ENCODE data around the gene CHRDL2. TPM values are rescaled to one million over a fixed set of nuclear protein-coding genes. Genes with fewer than 3 reads are reported as not detected.
A peak's percentile ranks its signal among the peaks of the same experiment; 100 is the strongest.

The CHRDL2 gene
- total and polyA plus RNA-seq, 2 experiments from 2014 or later = 0.83 to 4.7 TPM

- H3K36me3 ChIP-seq (replicated peaks; ENCODE audit: insufficient read depth, low read depth) = no peaks in the 10 kb centered on the region
- H3K9me2 ChIP-seq (replicated peaks; ENCODE audit: insufficient read depth) = no peaks in the 10 kb centered on the region
- H3K79me2 ChIP-seq = no peaks in the 10 kb centered on the region
- DNase-seq (ENCODE audit: low spot score) = no peak
- WGBS (ENCODE audit: low lambda C conversion rate, missing lambda C conversion rate) = 91% methylated on average over 5 of the region's 5 CpGs
- TF ChIP-seq EZH2phosphoT487 (IDR thresholded peaks at IDR 0.05; ENCODE audit: low read depth, severe bottlenecking, unreplicated experiment) (no peak), EZH2 (IDR thresholded peaks at IDR 0.05; ENCODE audit: borderline replicate concordance) (no peak), CTCF (IDR thresholded peaks at IDR 0.05; ENCODE audit: poor library complexity) (no peak)
- H4K20me1 ChIP-seq (ENCODE audit: insufficient read depth, poor library complexity, severe bottlenecking) = no peaks in the 10 kb centered on the region
- no peaks in the 10 kb centered on the region for H3K9me3 ChIP-seq (ENCODE audit: low read depth)
- no peak overlapping the region for H3K4me2 ChIP-seq
- H2AFZ ChIP-seq = no peak overlapping the region
- no peaks in the 10 kb centered on the region for H3K27me3 ChIP-seq
- no peak overlapping the region for H3K4me3 ChIP-seq
- H3K27ac ChIP-seq = no peak overlapping the region
- peaks cover 4% of the 10 kb centered on the region for H3K4me1 ChIP-seq (ENCODE audit: insufficient read depth)
These were observed 54.6 kb downstream of the CHRDL2 start for GRCh38 chr11:74676596-74676995.

GRCh38 chr11:74675761-74676160, 55.5 kb downstream of the CHRDL2 start:
- H3K4me3 ChIP-seq = no peak overlapping the region
- H3K36me3 ChIP-seq (replicated peaks; ENCODE audit: insufficient read depth, low read depth) = no peaks in the 10 kb centered on the region
- H3K4me1 ChIP-seq (ENCODE audit: insufficient read depth) = peaks cover 4% of the 10 kb centered on the region
- no peaks in the 10 kb centered on the region for H3K9me2 ChIP-seq (replicated peaks; ENCODE audit: insufficient read depth)
- TF ChIP-seq CTCF (IDR thresholded peaks at IDR 0.05; ENCODE audit: poor library complexity) = no peak
- no peak for TF ChIP-seq EZH2phosphoT487 (IDR thresholded peaks at IDR 0.05; ENCODE audit: low read depth, severe bottlenecking, unreplicated experiment)
- no peak for TF ChIP-seq EZH2 (IDR thresholded peaks at IDR 0.05; ENCODE audit: borderline replicate concordance)
- no peak overlapping the region for H2AFZ ChIP-seq
- no peak for DNase-seq (ENCODE audit: low spot score)
- H3K79me2 ChIP-seq = no peaks in the 10 kb centered on the region
- no peaks in the 10 kb centered on the region for H3K27me3 ChIP-seq
- no peak overlapping the region for H3K27ac ChIP-seq
- H4K20me1 ChIP-seq (ENCODE audit: insufficient read depth, poor library complexity, severe bottlenecking) = no peaks in the 10 kb centered on the region
- H3K4me2 ChIP-seq = no peak overlapping the region
- 93% methylated on average over 3 of the region's 3 CpGs for WGBS (ENCODE audit: low lambda C conversion rate, missing lambda C conversion rate)
- H3K9me3 ChIP-seq (ENCODE audit: low read depth) = no peaks in the 10 kb centered on the region

GRCh38 chr11:74673693-74674360, 57.4 kb downstream of the CHRDL2 start:
- Histone ChIP-seq H4K20me1 (ENCODE audit: insufficient read depth, poor library complexity, severe bottlenecking) (no peaks in the 10 kb centered on the region), H3K27me3 (no peaks in the 10 kb centered on the region), H3K27ac (peak overlapping the region; percentile 93), H3K4me1 (ENCODE audit: insufficient read depth) (peaks cover 4% of the 10 kb centered on the region), H3K79me2 (no peaks in the 10 kb centered on the region), H3K4me2 (no peak overlapping the region), H2AFZ (no peak overlapping the region), H3K9me3 (ENCODE audit: low read depth) (no peaks in the 10 kb centered on the region), H3K9me2 (replicated peaks; ENCODE audit: insufficient read depth) (no peaks in the 10 kb centered on the region), H3K4me3 (no peak overlapping the region), H3K36me3 (replicated peaks; ENCODE audit: insufficient read depth, low read depth) (no peaks in the 10 kb centered on the region)
- no peak for TF ChIP-seq EZH2 (IDR thresholded peaks at IDR 0.05; ENCODE audit: borderline replicate concordance)
- TF ChIP-seq CTCF (IDR thresholded peaks at IDR 0.05; ENCODE audit: poor library complexity) = no peak
- TF ChIP-seq EZH2phosphoT487 (IDR thresholded peaks at IDR 0.05; ENCODE audit: low read depth, severe bottlenecking, unreplicated experiment) = no peak
- DNase-seq (ENCODE audit: low spot score) = no peak
- WGBS (ENCODE audit: low lambda C conversion rate, missing lambda C conversion rate) = 64% methylated on average over 7 of the region's 7 CpGs

All from hepatocyte (in vitro differentiated cells).